ENCODE measurements around the gene TNIK. TPM values are rescaled to one million over a fixed set of nuclear protein-coding genes. Genes with fewer than 3 reads are reported as not detected.

The TNIK gene
- total RNA-seq, 3 donors from 2014 or later, result 7.4 to 17.6 (median 10.2) TPM

DNA sequence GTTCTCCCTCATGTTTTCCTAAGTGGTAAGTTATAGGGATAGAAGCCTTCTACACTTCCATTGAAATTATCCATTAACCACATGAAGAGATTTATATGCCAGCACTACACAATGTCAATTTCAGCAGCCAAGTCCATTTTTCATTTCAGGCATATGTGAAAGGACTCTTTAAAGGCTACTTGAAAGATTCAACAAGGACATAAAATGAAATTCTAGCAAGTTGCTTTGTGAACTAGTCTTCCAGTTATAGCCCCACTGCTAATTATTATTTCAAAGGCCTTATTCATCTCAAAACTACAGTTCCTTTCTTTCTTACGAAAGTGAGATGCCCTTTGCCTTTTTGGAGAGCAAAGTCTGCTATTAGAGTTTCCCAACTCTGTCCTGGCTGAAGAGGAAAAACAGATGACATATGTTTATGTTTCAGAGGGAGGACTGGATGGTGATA lies 367.7 kb downstream of the TNIK start:
- H3K27ac ChIP-seq, result no peak overlapping the region
- intact Hi-C loops (cut with DNase I; ENCODE audit: low total_unique reads), result no loop called here

DNA sequence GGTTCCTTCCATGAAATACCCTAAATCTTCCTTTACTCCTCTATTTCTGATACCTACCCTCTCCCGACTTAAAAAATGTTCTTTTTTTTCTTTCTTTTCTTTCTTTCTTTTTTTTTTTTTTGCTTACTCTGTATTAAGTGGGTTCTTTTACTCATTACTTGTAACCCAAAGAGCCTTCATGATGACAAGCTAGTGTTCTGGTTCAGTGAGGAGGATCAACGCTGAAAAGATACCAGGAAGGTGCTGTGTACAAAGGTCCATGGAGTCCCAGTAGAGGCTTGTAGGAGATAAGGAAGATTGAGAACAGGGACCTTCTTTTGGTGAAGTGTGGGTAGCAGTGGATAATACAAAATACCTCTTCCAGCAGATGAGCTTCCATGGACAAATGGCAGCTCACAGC lies 369.9 kb downstream of the TNIK start:
- Histone ChIP-seq H3K36me3 (no peaks in the 10 kb centered on the region), H3K4me3 (no peak overlapping the region), H3K27me3 (no peaks in the 10 kb centered on the region), H3K4me1 (no peaks in the 10 kb centered on the region), H3K9me3 (no peaks in the 10 kb centered on the region), H3K27ac (no peak overlapping the region)
- no peak for TF ChIP-seq POLR2AphosphoS5 (IDR thresholded peaks at IDR 0.05)
- TF ChIP-seq, protein P1, sequence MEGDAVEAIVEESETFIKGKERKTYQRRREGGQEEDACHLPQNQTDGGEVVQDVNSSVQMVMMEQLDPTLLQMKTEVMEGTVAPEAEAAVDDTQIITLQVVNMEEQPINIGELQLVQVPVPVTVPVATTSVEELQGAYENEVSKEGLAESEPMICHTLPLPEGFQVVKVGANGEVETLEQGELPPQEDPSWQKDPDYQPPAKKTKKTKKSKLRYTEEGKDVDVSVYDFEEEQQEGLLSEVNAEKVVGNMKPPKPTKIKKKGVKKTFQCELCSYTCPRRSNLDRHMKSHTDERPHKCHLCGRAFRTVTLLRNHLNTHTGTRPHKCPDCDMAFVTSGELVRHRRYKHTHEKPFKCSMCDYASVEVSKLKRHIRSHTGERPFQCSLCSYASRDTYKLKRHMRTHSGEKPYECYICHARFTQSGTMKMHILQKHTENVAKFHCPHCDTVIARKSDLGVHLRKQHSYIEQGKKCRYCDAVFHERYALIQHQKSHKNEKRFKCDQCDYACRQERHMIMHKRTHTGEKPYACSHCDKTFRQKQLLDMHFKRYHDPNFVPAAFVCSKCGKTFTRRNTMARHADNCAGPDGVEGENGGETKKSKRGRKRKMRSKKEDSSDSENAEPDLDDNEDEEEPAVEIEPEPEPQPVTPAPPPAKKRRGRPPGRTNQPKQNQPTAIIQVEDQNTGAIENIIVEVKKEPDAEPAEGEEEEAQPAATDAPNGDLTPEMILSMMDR (IDR thresholded peaks at IDR 0.05), result no peak
- no peak for TF ChIP-seq POLR2A (IDR thresholded peaks at IDR 0.05)
- DNase-seq (ENCODE audit: low spot score in 2 of 2), result no peak
- intact Hi-C loops (cut with DNase I; ENCODE audit: low total_unique reads), result no loop called here

More for the DNA sequence above, 367.7 kb downstream of the TNIK start:
- no peak for DNase-seq (ENCODE audit: low spot score in 2 of 2)
- Histone ChIP-seq H3K4me1 (no peaks in the 10 kb centered on the region), H3K9me3 (no peaks in the 10 kb centered on the region), H3K36me3 (no peaks in the 10 kb centered on the region), H3K27me3 (no peaks in the 10 kb centered on the region), H3K4me3 (no peak overlapping the region)
- no peak for TF ChIP-seq POLR2A (IDR thresholded peaks at IDR 0.05)
- no peak for TF ChIP-seq POLR2AphosphoS5 (IDR thresholded peaks at IDR 0.05)
- TF ChIP-seq, protein P1 (IDR thresholded peaks at IDR 0.05), result no peak

DNA sequence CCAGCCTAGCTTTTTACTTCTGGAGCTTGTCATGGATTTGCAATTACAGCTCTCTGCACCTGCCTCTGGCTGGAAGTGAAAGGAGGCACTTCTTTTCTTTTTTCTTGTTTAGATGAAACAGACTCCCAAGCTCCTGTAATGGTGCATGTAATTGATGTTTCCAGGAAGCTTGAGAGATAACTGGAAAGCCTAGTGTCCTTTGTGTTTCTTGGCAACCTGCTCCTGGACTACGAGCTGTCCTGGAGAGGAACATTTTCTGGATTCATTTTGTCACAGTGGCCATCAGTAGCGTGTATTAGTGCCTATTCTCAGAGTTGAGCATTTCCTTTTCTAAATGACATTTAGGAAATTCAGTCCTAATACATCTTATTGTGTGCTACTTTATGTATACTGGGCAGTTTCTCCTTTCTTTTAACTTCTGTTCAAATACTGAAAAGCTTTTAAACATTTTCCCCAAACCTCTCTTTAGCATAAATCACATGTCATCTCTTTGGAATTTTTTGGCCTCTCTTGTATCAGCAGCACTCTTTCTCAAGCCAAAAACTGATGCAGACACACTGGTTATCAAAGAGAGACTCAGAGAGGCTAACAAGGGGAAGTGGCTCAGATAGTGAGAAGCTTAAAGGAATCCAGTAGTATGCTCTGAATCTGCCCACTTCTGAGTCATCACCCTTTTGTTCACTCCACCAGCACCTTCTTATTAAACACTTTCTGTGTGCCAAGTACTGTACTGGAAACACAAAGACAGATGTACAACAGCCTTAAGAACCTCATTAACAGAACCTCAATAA lies 371.0 kb downstream of the TNIK start:
- no peak for TF ChIP-seq POLR2A (IDR thresholded peaks at IDR 0.05)
- no peak for TF ChIP-seq POLR2AphosphoS5 (IDR thresholded peaks at IDR 0.05)
- TF ChIP-seq, protein P1 (IDR thresholded peaks at IDR 0.05), result no peak
- intact Hi-C loops (cut with DNase I; ENCODE audit: low total_unique reads), result no loop called here
- H3K4me3 ChIP-seq, result no peak overlapping the region
- DNase-seq (ENCODE audit: low spot score in 2 of 2), result no peak
- H3K9me3 ChIP-seq, result no peaks in the 10 kb centered on the region
- no peak overlapping the region for H3K27ac ChIP-seq
- no peaks in the 10 kb centered on the region for H3K4me1 ChIP-seq
- H3K36me3 ChIP-seq, result no peaks in the 10 kb centered on the region
- no peaks in the 10 kb centered on the region for H3K27me3 ChIP-seq

DNA sequence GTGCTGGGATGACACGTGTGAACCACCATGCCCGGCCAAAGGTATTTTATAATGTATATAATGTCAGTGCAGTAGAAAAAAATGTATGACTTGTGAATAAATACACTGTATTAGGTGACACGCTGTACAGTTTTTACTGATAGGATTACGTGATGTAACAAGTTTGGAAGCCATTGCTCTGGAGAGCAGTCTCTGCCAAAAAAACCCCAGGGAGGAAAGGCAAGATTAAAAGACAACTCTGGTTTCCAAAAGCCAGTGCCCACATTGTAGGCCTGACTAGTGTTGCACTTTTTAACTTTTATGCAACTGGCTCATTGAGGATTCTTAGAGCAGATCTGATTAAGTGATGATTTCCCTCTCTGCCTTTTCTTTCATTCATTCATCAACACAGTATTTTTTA lies 371.7 kb downstream of the TNIK start:
- no peak for DNase-seq (ENCODE audit: low spot score in 2 of 2)
- intact Hi-C loops (cut with DNase I; ENCODE audit: low total_unique reads), result no loop called here
- H3K4me1 ChIP-seq, result no peaks in the 10 kb centered on the region
- H3K27me3 ChIP-seq, result no peaks in the 10 kb centered on the region
- H3K4me3 ChIP-seq, result no peak overlapping the region
- H3K36me3 ChIP-seq, result no peaks in the 10 kb centered on the region
- TF ChIP-seq POLR2A (IDR thresholded peaks at IDR 0.05), result no peak
- no peak for TF ChIP-seq POLR2AphosphoS5 (IDR thresholded peaks at IDR 0.05)
- TF ChIP-seq, protein P1 (IDR thresholded peaks at IDR 0.05), result no peak
- H3K9me3 ChIP-seq, result no peaks in the 10 kb centered on the region
- H3K27ac ChIP-seq, result no peak overlapping the region

DNA sequence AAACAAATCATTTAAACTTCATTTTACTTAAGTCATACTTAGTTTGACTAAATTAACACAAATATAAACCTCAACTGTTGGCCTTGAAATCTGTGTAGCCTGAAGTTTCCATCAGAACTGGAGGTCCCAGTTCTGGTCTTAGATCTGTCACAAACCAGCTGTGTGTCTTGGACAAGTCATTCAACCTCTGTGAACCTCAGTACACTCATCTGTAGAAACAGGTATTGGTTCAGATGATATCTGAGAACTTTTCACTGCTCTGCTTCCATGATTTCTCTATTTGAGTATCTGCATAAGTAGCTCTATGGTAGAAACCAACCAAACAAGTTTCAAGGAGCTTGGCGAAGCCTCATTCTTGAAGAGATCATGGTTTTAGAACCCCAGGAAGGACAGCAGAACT lies 373.3 kb downstream of the TNIK start:
- H3K27ac ChIP-seq, result no peak overlapping the region
- no peaks in the 10 kb centered on the region for H3K9me3 ChIP-seq
- H3K4me3 ChIP-seq, result no peak overlapping the region
- no peak for DNase-seq (ENCODE audit: low spot score in 2 of 2)
- intact Hi-C loops (cut with DNase I; ENCODE audit: low total_unique reads), result no loop called here
- no peaks in the 10 kb centered on the region for H3K36me3 ChIP-seq
- no peak for TF ChIP-seq POLR2AphosphoS5 (IDR thresholded peaks at IDR 0.05)
- TF ChIP-seq, protein P1 (IDR thresholded peaks at IDR 0.05), result no peak
- TF ChIP-seq POLR2A (IDR thresholded peaks at IDR 0.05), result no peak
- H3K4me1 ChIP-seq, result no peaks in the 10 kb centered on the region
- no peaks in the 10 kb centered on the region for H3K27me3 ChIP-seq

All from breast epithelium (tissue), 4 donors.